GM18511 (cell line): ENCODE measurements around the gene SPSB3.
"Not testable (repeated sequence)": the region's sequence is repeated elsewhere in the genome, so short reads cannot be mapped to it uniquely, and the experiment has no call there.

Source experiments
- ATAC-seq: cut with Tn5 transposase; IDR thresholded peaks from one replicate; pipeline ENCODE4 v1.9.1; 2021; ENCODE audit warnings: mild to moderate bottlenecking, moderate library complexity; ENCODE audit not compliant: unreplicated experiment

SPSB3 gene

GRCh38 chr16:1744338-1744840 is 38.0 kb downstream of the SPSB3 start:
- ATAC-seq: no peak

- ATAC-seq: no peak
Observed at GRCh38 chr16:1743376-1744337, 38.7 kb downstream of the SPSB3 start.

GRCh38 chr16:1741553-1742165 is 40.7 kb downstream of the SPSB3 start:
- ATAC-seq: no peak

GRCh38 chr16:1740781-1741490 is 41.4 kb downstream of the SPSB3 start:
- ATAC-seq: no peak

- ATAC-seq: no peak
Observed at GRCh38 chr16:1740234-1740633, 42.1 kb downstream of the SPSB3 start.

GRCh38 chr16:1734816-1735215 is 47.6 kb downstream of the SPSB3 start:
- no peak for ATAC-seq

GRCh38 chr16:1734123-1734522 is 48.2 kb downstream of the SPSB3 start:
- ATAC-seq: no peak

- ATAC-seq: not testable (repeated sequence)
Observed at GRCh38 chr16:1732551-1732987, 49.8 kb downstream of the SPSB3 start.

- no peak for ATAC-seq
Observed at GRCh38 chr16:1732071-1732470, 50.3 kb downstream of the SPSB3 start.

GRCh38 chr16:1731603-1732002 is 50.8 kb downstream of the SPSB3 start:
- no peak for ATAC-seq

- ATAC-seq: no peak
Observed at GRCh38 chr16:1731073-1731472, 51.3 kb downstream of the SPSB3 start.

GRCh38 chr16:1729445-1729844 is 52.9 kb downstream of the SPSB3 start:
- ATAC-seq: no peak

GRCh38 chr16:1729026-1729425 is 53.3 kb downstream of the SPSB3 start:
- ATAC-seq: no peak

- ATAC-seq: no peak
Observed at GRCh38 chr16:1727651-1728624, 54.4 kb downstream of the SPSB3 start.
